GM18526 (cell line): ENCODE results near the gene CNTN4.

Experiments
- POLR2A ChIP-seq: IDR thresholded peaks from 3 replicates; pipeline ENCODE4 v1.6.1; 2011; ENCODE audit not compliant: insufficient read length; ENCODE audit errors: extremely low read depth

CNTN4 gene

DNA sequence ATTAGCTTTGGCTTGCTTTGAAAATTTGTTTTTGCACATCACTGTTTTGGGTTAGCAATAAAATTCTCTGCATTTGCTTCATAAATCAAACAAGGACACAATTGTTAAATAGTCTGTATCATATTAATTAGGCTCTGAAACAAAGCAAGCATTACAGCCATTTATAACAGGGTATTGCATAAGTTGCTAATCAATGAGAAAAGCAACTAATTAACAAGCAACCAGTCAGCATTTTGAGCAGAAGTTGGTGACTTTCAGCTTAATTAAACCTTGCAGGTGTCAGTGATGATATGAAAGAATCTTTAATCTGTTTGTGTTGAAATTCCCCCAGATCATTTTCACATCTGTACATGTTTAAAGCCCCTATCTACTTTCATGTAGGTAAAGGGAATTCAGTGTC is 516.4 kb downstream of the CNTN4 start:
- TF ChIP-seq POLR2A = no peak

DNA sequence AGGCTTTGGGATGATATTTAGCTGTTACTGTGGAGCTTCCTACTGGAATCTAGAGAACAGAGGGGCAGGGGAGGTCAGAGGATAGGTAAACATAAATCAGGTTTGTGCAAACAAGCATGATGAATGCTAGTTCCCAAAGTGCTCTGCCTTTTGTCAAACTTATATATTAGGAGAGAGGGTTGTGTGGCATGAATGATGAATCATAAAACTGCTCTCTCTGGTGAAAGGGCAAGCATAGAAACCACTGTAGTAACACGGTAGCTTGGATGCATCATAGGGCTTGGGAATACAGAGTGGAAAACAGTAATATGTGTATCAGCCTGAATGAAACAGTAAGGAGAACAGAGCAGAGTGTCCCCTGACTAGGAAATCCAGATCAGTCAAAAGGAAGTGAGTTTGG is 524.8 kb downstream of the CNTN4 start:
- no peak for TF ChIP-seq POLR2A

DNA sequence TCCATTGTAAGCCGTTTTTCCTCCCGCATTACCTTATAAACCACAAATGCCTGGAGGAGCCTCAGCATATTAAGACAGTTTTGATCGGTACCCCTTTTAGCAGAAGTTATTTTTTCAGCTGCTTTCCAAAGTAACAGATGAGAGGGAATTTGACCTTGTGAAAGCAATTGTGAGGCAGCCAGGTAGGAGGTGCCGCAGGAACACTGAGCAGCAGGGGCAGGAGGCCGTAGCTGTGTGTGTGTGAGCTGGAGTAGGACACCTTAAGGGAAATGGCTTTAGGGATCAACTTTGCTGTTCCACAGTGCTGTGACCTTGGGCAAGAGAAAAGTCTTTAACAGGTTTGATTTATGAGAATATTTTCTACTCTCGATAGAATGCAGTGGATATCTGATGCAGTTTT is 529.5 kb downstream of the CNTN4 start:
- no peak for TF ChIP-seq POLR2A

DNA sequence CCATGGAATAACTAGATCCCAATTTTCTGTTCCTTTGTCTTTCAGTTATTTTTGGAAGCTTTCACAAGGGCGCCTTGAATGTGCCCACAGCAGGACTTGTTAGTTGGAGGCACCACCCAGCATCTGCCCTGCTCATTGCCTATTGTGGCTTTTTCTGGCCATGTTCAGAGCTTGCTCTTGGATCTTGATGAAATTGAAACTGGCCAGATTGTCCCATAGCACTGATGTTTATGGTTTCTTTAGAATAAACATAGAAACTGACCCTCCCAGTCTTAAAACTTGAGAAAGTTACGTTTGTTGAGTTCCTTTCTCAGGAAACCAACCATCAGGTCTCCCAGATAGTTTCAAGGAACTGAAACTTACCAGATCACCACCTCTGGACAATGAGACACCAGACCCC is 536.8 kb downstream of the CNTN4 start:
- TF ChIP-seq POLR2A = no peak

DNA sequence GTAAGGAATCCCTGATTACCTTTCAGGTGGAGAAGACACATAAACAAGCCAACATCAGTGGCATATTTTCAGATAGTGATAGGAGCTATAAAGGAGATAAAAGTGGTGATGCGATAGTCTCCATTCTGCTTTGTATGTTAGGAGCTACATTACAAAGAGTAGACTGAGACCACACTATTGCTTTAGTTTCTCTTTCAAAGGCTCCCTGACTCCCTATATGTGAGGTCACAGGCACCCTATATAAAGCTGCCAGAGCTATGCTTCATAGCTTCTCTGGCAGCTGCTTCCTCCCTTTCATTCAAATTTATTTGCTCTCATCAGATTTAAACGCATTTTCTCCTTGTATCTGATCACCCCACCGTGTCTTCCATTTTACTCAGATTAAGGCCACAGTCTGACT is 544.9 kb downstream of the CNTN4 start:
- TF ChIP-seq POLR2A = no peak

DNA sequence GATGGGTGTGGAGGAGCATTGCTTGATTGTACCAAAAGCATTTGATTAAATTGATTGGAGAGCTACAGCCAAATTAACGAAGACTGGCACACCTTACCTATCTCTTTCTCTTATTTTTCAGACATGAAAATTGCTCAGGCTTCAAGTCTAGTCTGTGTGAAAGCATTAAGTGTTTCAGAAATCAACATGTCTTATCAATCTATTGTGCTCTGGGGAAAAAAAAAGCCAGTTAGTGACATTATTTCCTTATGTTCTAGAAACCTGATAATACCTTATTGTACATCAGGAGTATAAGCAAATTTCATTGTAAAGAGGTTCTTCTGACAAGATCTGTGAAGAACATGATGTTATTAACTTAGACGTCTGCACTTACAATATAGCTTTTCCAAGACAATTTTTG is 546.3 kb downstream of the CNTN4 start:
- no peak for TF ChIP-seq POLR2A

DNA sequence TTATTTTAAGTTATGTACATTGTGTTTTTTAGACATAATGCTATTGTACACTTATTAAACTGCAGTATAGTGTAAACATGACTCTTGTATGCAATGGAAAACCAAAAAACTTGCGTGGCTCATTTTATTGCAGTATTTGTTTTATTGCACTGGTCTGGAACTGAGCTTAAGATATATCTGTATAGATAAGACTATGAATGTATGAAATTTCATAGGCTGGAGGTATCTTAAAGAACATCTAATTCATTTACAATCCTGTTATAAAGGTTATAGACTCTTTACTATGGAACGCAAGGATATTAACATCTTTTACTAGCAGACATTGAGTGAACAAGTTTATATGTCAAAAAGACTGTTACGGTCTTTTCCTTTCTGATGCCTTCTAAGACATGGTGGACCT is 552.1 kb downstream of the CNTN4 start:
- no peak for TF ChIP-seq POLR2A

DNA sequence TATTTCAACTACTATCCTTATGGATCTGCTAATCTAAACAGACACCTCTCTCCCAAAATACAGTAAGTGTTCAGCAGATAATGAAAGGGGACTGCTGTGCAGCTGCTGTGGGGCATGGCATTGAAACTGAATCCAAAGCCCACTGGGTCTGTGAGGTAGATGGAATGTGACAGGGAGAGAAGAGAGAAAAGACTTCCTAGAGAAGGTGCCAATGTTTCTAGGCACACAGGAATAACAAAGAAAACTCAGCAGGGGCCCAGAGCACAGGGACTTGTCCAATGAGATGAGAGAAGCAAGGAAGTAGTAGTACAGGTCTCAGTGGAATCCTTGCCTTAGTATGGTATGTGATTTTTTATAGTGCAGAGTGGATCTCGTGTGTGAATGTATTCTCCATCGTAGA is 553.7 kb downstream of the CNTN4 start:
- TF ChIP-seq POLR2A = no peak

DNA sequence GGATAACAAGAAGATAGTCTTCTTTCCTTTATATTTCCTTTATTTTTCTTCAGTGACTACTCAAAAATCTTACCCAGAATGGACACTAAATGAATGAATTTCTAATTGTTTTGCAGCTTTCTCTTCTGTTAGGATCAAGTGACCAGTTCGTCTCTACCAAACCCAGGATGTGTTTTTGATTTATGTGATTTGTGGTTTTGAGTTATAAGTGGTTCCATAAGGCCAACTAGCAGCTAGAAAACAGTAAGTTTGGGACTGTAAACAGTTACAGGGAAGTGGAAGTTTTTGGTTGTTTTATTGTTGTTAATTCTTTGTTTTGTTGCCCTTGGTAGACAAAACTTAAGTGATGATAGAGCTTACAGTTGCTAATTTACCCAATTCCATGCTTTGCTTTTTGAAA is 555.0 kb downstream of the CNTN4 start:
- TF ChIP-seq POLR2A = no peak

DNA sequence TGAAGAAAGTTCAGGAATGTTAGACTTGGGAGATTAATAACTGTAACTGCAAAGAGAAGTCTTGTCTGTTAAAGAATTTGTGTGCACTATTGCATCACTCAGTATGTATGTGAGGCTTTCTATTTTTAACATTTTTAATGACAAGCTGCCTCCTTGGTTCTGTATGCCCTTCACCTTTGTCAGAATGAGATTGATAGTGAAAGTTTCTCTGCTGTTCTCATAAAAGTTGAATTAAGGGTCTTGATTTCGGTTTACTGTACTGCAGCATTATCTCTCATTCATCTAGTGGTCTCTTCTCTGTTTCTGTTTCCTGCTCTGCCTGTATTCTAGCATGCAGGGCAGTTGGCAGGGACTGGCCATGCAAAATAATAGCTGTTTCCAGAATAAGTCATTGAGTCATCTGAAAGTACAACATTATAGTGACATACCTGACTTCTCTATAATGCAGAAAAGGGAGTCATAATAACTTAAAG is 556.6 kb downstream of the CNTN4 start:
- TF ChIP-seq POLR2A = no peak

DNA sequence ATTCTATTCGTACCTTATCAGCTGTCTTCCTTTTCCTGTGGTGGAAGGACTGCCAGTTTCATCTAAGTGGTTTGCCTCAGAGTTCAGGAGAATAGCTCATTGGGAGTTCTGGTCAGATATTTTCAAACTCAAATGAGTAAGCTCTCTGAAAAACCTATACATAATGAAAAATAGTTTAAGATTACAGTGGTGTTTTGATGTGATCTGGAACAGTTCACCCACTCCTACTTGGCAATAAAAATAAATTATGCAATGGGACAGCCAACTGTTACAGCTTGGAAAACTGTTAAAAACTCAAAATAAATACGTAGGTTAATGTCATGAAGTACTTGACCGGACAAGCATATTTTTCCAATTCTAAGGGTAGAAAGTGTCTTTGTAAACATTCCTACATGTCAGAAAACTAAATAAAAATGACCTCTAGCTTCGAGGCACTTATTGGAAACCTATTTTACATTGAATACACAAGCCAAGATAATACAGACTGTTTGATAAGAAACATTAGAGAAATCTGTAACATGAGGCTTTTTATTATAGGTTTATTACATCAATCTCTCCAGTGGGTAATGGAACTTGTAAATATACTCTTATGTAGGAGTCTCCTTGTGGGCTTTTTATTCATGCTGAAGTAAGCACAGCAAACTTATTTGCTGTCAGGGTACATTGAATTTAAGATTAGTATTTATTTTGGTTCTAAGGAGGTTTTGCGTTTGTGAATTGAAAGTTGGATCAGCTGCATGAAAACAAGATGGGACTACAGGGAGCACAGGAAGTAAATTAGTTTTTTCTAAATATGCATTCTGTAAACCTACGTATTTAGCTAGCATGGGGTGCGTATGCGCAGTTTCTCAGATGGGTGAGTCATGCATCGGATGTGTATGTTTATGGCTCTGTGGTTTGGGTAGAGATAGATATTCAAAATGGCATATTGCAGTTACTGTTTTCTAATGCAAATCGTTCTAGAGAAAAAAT is 558.4 kb downstream of the CNTN4 start:
- no peak for TF ChIP-seq POLR2A

DNA sequence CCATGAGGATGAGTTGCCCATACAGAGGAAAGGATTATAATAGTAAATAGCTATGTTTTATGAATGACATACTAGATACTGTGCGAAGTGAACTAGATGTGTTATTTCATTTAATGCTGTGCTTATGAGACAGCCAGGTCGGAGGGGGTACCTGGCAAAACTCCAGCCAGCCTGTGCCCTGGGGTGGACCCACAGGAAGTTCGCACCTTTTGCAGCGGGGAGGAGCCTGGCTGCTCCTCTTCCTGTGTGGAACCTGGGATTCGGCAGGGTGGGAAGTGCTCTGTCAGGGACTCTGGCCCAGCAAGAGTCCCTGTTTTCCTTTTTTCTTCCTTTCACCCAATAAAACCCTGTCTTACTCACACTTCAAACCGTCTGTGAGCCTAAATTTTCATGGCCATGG is 559.3 kb downstream of the CNTN4 start:
- TF ChIP-seq POLR2A = no peak

DNA sequence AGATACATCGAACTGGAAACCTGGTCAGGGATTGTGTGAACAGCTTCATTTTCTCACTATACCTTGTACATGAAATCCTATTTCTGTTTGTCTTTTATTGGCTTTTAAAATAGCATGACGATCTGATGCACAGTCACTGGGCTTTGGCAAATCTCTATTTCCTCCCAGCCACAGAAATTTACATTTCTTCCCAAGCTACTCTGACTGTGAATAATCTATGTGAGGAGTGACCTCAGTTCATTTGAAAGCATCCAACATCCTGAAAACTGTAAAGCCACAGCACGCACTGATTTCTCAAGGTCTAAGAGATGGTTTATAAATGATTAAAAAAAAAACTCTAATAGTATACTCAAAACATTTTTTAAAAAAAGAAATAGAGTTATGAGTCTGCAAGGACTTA is 561.2 kb downstream of the CNTN4 start:
- TF ChIP-seq POLR2A = no peak

DNA sequence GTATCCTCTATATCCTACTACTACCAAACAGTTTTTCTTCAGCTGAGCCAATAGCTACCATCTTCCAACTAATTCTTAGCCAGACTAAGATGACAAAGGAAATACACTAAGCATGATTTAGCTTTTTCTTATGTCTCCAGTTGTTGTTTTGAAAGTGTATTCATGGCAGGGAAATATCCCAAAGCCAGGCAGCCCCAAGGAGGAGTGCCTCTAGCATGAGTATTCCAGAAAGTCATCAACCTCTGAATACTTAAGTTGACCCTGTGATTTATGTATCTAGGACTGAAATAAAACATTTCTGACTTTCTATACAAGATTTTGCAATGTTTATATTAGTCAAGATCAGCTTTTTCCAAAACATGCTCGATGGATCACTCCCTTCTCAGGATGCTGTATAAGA is 562.4 kb downstream of the CNTN4 start:
- TF ChIP-seq POLR2A = no peak

DNA sequence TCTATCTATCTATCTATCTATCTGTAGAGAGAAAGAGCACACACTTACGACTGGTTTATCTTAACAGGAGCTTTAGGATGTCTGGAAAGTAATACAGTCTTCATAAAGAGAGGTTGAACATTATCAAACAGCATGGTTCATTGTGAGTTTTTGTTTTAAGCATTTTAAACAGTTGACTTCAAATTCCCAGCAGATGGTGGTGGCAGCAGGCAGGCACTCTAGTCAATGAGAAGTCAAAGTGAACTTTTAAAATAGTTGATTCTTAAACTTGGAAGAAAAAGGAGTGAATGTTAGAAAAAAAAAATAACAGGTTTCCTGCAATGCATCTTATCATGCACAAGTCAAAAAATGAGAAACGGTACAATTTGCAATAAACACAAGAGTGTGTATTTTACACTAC is 578.8 kb downstream of the CNTN4 start:
- TF ChIP-seq POLR2A = no peak

DNA sequence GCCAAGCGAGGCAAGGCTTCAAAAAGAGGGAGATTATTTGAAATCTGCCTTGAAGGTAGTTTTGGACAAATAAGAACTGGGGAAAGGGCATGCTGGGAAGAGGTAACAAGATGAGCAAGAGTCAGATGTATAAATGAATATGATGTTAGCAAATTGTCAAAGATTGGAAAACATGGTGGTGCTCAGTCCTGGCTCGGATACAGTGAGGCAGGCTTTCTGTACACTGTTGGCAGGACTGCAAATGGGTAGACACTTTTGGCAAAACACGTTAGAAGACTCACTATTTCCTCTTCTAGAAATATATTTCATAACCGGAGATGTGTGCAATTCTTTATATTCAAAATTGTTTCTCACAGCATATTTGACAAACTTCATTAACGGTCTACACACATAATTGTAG is 581.6 kb downstream of the CNTN4 start:
- no peak for TF ChIP-seq POLR2A

DNA sequence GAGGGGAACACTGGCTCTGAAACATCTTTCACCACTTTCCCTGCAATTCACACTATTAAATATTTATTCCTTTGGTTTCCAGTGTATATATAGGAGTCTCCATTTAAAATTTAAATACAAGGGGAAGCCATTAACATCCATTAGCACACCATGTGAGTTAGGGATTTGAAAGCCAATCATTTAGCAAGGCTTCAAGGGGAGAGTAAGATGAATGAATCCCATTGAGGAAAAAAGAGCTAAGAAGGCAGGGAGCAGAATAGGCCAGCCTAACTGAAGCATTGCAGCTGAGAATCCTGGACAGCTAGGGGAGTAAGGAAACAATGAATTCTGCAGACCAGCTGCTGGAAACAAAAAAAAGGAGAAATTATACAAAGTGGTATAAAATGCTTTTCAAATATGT is 585.4 kb downstream of the CNTN4 start:
- TF ChIP-seq POLR2A = no peak

DNA sequence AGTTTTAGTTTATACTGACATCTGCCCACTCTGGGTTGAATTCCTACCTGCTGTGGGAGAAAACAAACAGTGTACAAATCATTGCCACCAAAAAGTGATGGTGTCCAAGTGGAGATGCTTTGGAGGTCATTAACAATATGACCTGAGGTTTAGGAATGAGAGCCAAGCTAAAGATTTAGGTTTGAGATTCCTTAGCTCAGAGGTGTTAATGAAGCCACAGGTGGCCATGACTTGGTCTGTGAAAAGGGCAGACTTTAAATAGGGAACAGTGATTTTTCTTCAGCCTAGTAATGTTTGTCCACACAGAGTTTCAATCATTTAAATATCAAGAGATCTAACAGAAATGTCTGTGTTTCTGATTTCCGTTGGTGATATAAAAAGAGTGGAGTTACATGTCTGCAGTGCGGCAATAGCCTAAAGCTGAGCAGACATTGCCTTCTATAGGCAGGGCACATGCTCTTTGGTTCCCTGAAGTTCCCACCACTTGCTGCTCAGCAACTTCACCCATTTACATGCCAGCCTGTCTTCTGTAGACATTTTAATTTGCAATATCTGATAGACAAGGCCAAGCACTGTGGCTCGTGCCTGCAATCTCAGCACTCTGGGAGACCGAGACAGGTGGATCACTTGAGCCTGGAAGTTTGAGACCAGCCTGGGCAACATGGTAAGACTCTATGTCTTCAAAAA is 588.3 kb downstream of the CNTN4 start:
- TF ChIP-seq POLR2A = no peak
